HEK293T (cell line): ENCODE data around the gene NT5DC2.

Source experiments
- ARNT ChIP-seq: fragments of 450-650 bp; IDR thresholded peaks from 2 replicates; pipeline ENCODE4 v1.6.1; 2017; ENCODE audit warnings: mild to moderate bottlenecking
- BHLHE40 ChIP-seq: fragments of 450-650 bp; IDR thresholded peaks from 2 replicates; pipeline ENCODE4 v1.6.1; 2016; ENCODE audit warnings: mild to moderate bottlenecking, moderate library complexity, borderline replicate concordance
- PKNOX1 ChIP-seq: fragments of 450-650 bp; IDR thresholded peaks from 2 replicates; pipeline ENCODE4 v1.6.1; 2016
- SUZ12 ChIP-seq: fragments of 450-650 bp; IDR thresholded peaks from 2 replicates; pipeline ENCODE4 v1.6.1; 2016; ENCODE audit warnings: mild to moderate bottlenecking

DNA sequence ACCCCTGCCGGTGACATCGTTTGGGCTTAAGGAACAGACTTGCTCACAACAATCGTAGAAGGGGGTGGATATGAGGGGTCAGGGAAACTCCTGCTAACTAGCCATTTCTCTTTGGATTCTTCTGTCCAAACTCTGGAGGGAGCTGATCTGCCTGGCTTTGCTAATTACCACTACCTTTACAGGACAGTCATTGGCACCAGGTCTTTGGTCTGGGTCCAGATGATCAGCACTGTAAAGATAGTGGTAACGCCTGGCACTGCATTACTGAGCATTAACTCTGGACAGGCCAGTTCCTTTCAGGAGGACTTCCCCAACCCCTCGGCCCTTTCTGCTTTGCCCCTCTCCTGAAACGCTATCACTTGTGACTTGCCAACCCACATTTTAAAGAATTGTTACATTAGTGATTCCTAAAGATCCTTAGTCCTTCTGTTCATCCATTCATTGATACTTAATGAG lies 3.5 kb upstream of the NT5DC2 start:
- TF ChIP-seq SUZ12 (no peak), ARNT (no peak), PKNOX1 (no peak), BHLHE40 (no peak)
